Astrocyte of the spinal cord (primary cell): ENCODE data around the gene MYCBP2.

Experiments used
- DNase-seq: peaks from one replicate; pipeline ENCODE4 v3.0.0; 2011; ENCODE audit warnings: low read depth, low spot score
- H3K4me3 ChIP-seq: 2 replicates; pipeline ENCODE4 v1.5.1; 2011; ENCODE audit warnings: low read depth, mild to moderate bottlenecking, low read length, moderate library complexity
- in situ Hi-C: cut with HindIII; loops from 2 replicates; pipeline ENCODE4 v1.10.0; 2017; ENCODE audit warnings: low sequenced_read_pairs
- TF ChIP-seq, protein P1 (sequence below): IDR thresholded peaks from 2 replicates; pipeline ENCODE4 v1.5.1; 2012; ENCODE audit warnings: low read depth, mild to moderate bottlenecking, low read length, inconsistent platforms

The MYCBP2 gene

DNA sequence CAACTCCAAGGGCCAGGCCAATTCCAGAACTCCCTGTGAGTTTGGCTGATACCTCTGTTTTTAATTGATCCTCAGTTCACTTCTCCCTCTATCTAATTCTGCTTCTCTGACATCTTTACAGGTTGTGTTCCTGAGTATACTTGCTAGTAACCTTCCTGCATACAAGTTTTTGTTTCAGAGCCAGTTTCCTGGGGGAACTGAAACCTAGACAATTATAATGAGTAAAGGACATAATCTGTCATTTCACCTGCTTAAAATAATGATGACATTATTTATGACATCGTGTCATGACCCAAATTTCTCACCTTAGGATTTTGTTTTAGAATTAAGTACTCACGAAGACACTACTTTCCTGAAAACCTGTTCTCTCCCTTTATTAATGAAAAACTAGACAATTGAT lies 12.5 kb upstream of the MYCBP2 start:
- in situ Hi-C loops = no loop called here
- TF ChIP-seq, protein P1, sequence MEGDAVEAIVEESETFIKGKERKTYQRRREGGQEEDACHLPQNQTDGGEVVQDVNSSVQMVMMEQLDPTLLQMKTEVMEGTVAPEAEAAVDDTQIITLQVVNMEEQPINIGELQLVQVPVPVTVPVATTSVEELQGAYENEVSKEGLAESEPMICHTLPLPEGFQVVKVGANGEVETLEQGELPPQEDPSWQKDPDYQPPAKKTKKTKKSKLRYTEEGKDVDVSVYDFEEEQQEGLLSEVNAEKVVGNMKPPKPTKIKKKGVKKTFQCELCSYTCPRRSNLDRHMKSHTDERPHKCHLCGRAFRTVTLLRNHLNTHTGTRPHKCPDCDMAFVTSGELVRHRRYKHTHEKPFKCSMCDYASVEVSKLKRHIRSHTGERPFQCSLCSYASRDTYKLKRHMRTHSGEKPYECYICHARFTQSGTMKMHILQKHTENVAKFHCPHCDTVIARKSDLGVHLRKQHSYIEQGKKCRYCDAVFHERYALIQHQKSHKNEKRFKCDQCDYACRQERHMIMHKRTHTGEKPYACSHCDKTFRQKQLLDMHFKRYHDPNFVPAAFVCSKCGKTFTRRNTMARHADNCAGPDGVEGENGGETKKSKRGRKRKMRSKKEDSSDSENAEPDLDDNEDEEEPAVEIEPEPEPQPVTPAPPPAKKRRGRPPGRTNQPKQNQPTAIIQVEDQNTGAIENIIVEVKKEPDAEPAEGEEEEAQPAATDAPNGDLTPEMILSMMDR = no peak
- H3K4me3 ChIP-seq = no peak overlapping the region
- no peak for DNase-seq

DNA sequence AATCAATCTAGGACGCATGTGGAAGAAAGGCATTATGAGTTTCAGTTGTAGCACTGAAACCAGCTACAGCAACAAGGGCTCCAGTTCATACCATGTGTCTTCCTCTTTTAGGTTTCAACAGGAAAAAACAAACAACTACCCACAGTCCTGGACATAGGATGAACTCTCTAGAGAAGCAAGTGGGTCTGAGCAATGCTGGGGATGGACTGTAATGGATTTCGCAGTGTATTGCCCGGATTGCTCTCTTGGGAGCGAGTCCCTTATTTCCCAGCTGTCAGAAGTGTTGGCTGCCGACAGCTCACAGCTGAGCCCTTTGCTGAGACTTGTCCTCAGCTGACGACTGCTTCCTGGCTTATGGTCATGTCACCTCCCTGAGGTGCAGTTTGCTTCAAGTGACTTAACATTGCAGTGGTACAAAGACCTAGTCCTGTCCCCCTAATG lies 12.1 kb upstream of the MYCBP2 start:
- in situ Hi-C loops = no loop called here
- DNase-seq = no peak

DNA sequence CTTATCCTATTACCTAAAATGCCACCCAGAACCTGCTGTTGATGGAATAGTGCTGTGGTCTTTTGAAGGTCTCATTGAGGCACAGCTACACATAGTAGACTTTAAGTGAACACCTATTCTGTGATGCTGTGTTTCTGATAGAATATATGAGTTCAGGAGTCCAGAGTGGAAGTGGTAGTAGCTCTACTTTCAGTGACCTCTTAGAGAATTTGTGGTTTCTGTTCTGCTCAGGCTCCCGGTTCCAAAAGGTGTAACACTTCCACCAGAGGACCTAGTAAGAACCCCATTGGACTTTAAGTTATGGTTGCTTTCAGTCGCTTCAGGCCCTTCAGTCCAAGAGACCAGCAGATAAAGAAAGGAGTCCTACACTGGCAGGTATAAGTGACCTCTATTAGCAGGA lies 11.4 kb upstream of the MYCBP2 start:
- no peak overlapping the region for H3K4me3 ChIP-seq
- in situ Hi-C loops = no loop called here
- no peak for DNase-seq
- TF ChIP-seq, protein P1 = no peak

More for the DNA sequence above, 12.1 kb upstream of the MYCBP2 start:
- no peak overlapping the region for H3K4me3 ChIP-seq
- TF ChIP-seq, protein P1 = no peak

DNA sequence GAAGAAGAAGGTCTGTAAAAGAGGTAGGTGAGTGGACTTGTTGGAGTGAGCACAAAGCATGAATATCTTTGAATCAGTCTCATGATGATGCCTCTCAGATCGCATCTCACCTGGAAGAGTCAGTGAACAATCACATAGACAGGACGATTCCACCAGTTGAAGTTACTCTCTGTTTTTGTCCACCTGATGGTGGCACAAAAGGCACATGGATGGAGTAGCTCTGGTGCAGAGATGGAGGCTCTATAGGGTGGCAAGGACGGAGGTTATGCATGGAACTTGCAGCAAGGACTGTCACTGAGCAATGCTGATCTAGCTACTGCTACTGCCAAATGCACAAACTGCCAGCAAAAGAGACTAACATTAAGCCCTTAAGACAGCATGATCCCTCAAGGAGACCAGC lies 10.3 kb upstream of the MYCBP2 start:
- in situ Hi-C loops = no loop called here
- no peak overlapping the region for H3K4me3 ChIP-seq
- no peak for DNase-seq
- TF ChIP-seq, protein P1 = no peak

DNA sequence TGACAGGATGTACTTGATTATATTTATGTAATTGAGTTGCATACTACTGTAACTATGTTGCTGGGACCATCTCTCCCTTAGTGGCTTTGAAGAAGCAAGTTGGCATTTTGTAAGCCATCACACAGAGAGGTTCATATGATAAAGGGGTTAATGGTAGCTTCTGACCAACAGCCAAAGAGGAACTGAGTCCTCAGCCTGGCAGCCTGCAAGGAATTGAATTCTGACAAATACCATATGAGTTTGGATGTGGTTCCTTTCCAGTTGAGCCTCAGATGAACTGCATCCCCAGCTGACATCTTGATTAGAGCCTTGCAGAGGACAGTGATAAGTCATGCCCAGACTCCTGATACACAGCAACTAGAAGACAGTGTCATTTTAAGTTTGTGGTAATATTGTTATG lies 8.6 kb upstream of the MYCBP2 start:
- no peak for DNase-seq
- in situ Hi-C loops = no loop called here
- H3K4me3 ChIP-seq = no peak overlapping the region
- TF ChIP-seq, protein P1 = no peak

DNA sequence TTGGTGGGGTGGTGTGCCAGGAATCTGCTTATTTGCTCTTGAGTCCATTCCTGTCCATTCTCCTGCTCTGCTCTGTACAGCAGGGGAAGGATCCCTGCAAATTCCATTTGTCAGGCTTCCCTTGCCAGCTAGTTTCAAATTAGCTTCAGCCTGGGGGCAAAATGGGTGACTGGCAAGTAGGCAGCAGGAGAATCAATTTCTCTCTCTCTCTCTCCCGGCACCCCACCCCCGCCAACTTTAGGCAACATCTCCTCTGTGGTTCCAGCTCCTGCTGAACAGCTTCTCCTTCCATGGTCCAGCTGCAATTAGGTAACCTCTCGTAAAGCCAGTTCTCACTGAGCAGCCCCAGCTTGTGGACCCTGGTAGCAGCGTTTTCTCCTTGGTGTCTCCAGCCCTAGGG lies 6.7 kb upstream of the MYCBP2 start:
- H3K4me3 ChIP-seq = no peak overlapping the region
- DNase-seq = no peak
- in situ Hi-C loops = no loop called here
- TF ChIP-seq, protein P1 = no peak

DNA sequence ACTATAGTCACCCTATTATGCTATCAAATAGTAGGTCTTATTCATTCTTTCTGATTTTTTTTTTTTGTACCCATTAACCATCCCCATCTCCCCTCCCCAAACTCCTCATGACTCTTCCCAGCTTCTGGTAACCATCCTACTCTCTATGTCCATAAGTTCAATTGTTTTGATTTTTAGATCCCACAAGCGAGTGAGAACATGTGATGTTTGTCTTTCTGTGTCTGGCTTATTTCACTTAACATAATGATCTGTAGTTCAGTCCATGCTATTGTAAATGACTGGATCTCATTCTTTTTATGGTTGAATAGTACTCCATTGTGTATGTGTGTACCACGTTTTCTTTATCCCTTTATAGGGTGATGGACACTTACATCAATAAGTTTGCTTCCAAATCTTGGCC lies 4.5 kb upstream of the MYCBP2 start:
- in situ Hi-C loops = no loop called here
- TF ChIP-seq, protein P1 = no peak
- H3K4me3 ChIP-seq = no peak overlapping the region
- no peak for DNase-seq
